OCI-LY3 (cell line): Measurements from ENCODE around the gene TXLNA.
"Not testable (repeated sequence)": the region's sequence is repeated elsewhere in the genome, so short reads cannot be mapped to it uniquely, and the experiment has no call there.

Experiments
- EZH2phosphoT487 ChIP-seq: fragments of 200-600 bp; shearing (Covaris generic); IDR thresholded peaks from 2 replicates; pipeline ENCODE4 v1.6.1; 2018; ENCODE audit warnings: antibody characterized with exemption, mixed run types, low read depth
- TF ChIP-seq, protein P1 (sequence below): fragments of 200-600, 300-600 bp; sonication (generic); IDR thresholded peaks from 2 replicates; pipeline ENCODE4 v1.5.1; 2014; ENCODE audit warnings: antibody characterized with exemption, low read length, low read depth

DNA sequence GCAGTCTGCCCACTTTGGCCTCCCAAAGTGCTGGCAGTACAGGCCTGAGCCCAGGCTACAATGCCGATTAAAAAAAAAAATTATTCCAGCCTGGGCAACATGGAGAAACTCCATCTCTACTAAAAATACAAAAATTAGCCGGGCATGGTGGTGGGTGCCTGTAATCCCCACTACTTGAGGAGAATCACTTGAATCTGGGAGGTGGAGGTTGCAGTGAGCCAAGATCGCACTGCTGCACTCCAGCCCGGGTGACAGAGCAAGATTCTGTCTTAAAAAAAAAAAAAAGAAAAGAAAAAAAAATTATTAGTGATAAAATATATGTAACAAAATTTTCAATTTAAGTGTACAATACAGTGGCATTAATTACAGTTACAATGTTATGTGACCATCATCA lies 36.2 kb upstream of the TXLNA start:
- TF ChIP-seq, protein P1, sequence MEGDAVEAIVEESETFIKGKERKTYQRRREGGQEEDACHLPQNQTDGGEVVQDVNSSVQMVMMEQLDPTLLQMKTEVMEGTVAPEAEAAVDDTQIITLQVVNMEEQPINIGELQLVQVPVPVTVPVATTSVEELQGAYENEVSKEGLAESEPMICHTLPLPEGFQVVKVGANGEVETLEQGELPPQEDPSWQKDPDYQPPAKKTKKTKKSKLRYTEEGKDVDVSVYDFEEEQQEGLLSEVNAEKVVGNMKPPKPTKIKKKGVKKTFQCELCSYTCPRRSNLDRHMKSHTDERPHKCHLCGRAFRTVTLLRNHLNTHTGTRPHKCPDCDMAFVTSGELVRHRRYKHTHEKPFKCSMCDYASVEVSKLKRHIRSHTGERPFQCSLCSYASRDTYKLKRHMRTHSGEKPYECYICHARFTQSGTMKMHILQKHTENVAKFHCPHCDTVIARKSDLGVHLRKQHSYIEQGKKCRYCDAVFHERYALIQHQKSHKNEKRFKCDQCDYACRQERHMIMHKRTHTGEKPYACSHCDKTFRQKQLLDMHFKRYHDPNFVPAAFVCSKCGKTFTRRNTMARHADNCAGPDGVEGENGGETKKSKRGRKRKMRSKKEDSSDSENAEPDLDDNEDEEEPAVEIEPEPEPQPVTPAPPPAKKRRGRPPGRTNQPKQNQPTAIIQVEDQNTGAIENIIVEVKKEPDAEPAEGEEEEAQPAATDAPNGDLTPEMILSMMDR: not testable (repeated sequence)
- TF ChIP-seq EZH2phosphoT487: not testable (repeated sequence)
